Measurements from ENCODE around the gene AGR3.

Gene AGR3

GRCh38 chr7:16889305-16889704 lies 7.5 kb upstream of the AGR3 start:
- TF ChIP-seq BHLHE40 (IDR thresholded peaks at IDR 0.05; ENCODE audit: borderline replicate concordance) (no peak), ELF4 (IDR thresholded peaks at IDR 0.05) (no peak), FOXA1 (IDR thresholded peaks at IDR 0.05) (no peak), HDGF (IDR thresholded peaks at IDR 0.05; ENCODE audit: borderline replicate concordance) (no peak), TARDBP (IDR thresholded peaks at IDR 0.05) (no peak), FOXM1 (IDR thresholded peaks at IDR 0.05; ENCODE audit: borderline replicate concordance) (no peak), SUZ12 (IDR thresholded peaks at IDR 0.05) (no peak), NFRKB (IDR thresholded peaks at IDR 0.05) (no peak), SP1 (IDR thresholded peaks at IDR 0.05) (no peak), LEF1 (IDR thresholded peaks at IDR 0.05; ENCODE audit: borderline replicate concordance) (no peak), PKNOX1 (IDR thresholded peaks at IDR 0.05) (no peak), ZNF384 (IDR thresholded peaks at IDR 0.05) (no peak), ARNT (IDR thresholded peaks at IDR 0.05) (no peak), CTBP1 (IDR thresholded peaks at IDR 0.05; ENCODE audit: borderline replicate concordance) (no peak)
- CTCF ChIA-PET = interaction anchor here (0.6 to 1.0 kb wide), 3 partner anchors 25 to 182 kb away, joined by 3 read pairs; no protein-coding TSS in a partner anchor
- DNase-seq (ENCODE audit: extremely low spot score) = no peak
- POLR2A ChIA-PET = no interaction called here

GRCh38 chr7:16883918-16884317 lies 2.1 kb upstream of the AGR3 start:
- no peak for DNase-seq (ENCODE audit: extremely low spot score)
- CTCF ChIA-PET = no interaction called here

GRCh38 chr7:16880554-16880953 lies 1.2 kb downstream of the AGR3 start:
- CTCF ChIA-PET = no interaction called here
- POLR2A ChIA-PET = no interaction called here

More at GRCh38 chr7:16883918-16884317, 2.1 kb upstream of the AGR3 start:
- TF ChIP-seq FOXM1 (IDR thresholded peaks at IDR 0.05; ENCODE audit: borderline replicate concordance) (no peak), SUZ12 (IDR thresholded peaks at IDR 0.05) (no peak)
- POLR2A ChIA-PET = no interaction called here

GRCh38 chr7:16879181-16879580 lies 2.6 kb downstream of the AGR3 start:
- ChIA-PET CTCF (no interaction called here), POLR2A (no interaction called here)
- TF ChIP-seq NFRKB (IDR thresholded peaks at IDR 0.05) = no peak
- no peak for TF ChIP-seq SUZ12 (IDR thresholded peaks at IDR 0.05)
- no peak for TF ChIP-seq BHLHE40 (IDR thresholded peaks at IDR 0.05; ENCODE audit: borderline replicate concordance)
- TF ChIP-seq ARNT (IDR thresholded peaks at IDR 0.05) = no peak
- TF ChIP-seq HDGF (IDR thresholded peaks at IDR 0.05; ENCODE audit: borderline replicate concordance) = no peak
- TF ChIP-seq L3MBTL2 (conservative IDR thresholded peaks at IDR 0.05) = no peak
- TF ChIP-seq ZNF384 (IDR thresholded peaks at IDR 0.05) = no peak
- no peak for TF ChIP-seq FOXM1 (IDR thresholded peaks at IDR 0.05; ENCODE audit: borderline replicate concordance)
- TF ChIP-seq TARDBP (IDR thresholded peaks at IDR 0.05) = no peak
- DNase-seq (ENCODE audit: extremely low spot score) = no peak

More at GRCh38 chr7:16880554-16880953, 1.2 kb downstream of the AGR3 start:
- DNase-seq (ENCODE audit: extremely low spot score) = no peak
- TF ChIP-seq CTBP1 (IDR thresholded peaks at IDR 0.05; ENCODE audit: borderline replicate concordance) = no peak
- no peak for TF ChIP-seq LEF1 (IDR thresholded peaks at IDR 0.05; ENCODE audit: borderline replicate concordance)
- TF ChIP-seq ARNT (IDR thresholded peaks at IDR 0.05) = no peak
- TF ChIP-seq NFRKB (IDR thresholded peaks at IDR 0.05) = no peak
- TF ChIP-seq PKNOX1 (IDR thresholded peaks at IDR 0.05) = no peak
- TF ChIP-seq ZNF384 (IDR thresholded peaks at IDR 0.05) = no peak
- TF ChIP-seq SUZ12 (IDR thresholded peaks at IDR 0.05) = no peak
- no peak for TF ChIP-seq TARDBP (IDR thresholded peaks at IDR 0.05)

- TF ChIP-seq SP1 (IDR thresholded peaks at IDR 0.05) (no peak), TARDBP (IDR thresholded peaks at IDR 0.05) (no peak), LEF1 (IDR thresholded peaks at IDR 0.05; ENCODE audit: borderline replicate concordance) (no peak), FOXA1 (IDR thresholded peaks at IDR 0.05) (no peak), NFRKB (IDR thresholded peaks at IDR 0.05) (no peak), BHLHE40 (IDR thresholded peaks at IDR 0.05; ENCODE audit: borderline replicate concordance) (no peak), ZNF384 (IDR thresholded peaks at IDR 0.05) (no peak), CTBP1 (IDR thresholded peaks at IDR 0.05; ENCODE audit: borderline replicate concordance) (no peak), HDGF (IDR thresholded peaks at IDR 0.05; ENCODE audit: borderline replicate concordance) (no peak), ELF4 (IDR thresholded peaks at IDR 0.05) (no peak), FOXM1 (IDR thresholded peaks at IDR 0.05; ENCODE audit: borderline replicate concordance) (no peak), ARNT (IDR thresholded peaks at IDR 0.05) (no peak), FOXK2 (IDR thresholded peaks at IDR 0.05) (no peak), SUZ12 (IDR thresholded peaks at IDR 0.05) (no peak)
- CTCF ChIA-PET = no interaction called here
- DNase-seq (ENCODE audit: extremely low spot score) = no peak
- POLR2A ChIA-PET = no interaction called here
Measured at GRCh38 chr7:16875861-16876260, 5.9 kb downstream of the AGR3 start.

GRCh38 chr7:16874066-16874465 lies 7.7 kb downstream of the AGR3 start:
- POLR2A ChIA-PET = no interaction called here
- CTCF ChIA-PET = no interaction called here
- DNase-seq (ENCODE audit: extremely low spot score) = no peak
- no peak for TF ChIP-seq FOXA1 (IDR thresholded peaks at IDR 0.05)
- no peak for TF ChIP-seq LEF1 (IDR thresholded peaks at IDR 0.05; ENCODE audit: borderline replicate concordance)
- TF ChIP-seq FOXK2 (IDR thresholded peaks at IDR 0.05) = no peak
- no peak for TF ChIP-seq BHLHE40 (IDR thresholded peaks at IDR 0.05; ENCODE audit: borderline replicate concordance)
- TF ChIP-seq ZNF384 (IDR thresholded peaks at IDR 0.05) = no peak
- no peak for TF ChIP-seq TARDBP (IDR thresholded peaks at IDR 0.05)
- no peak for TF ChIP-seq HDGF (IDR thresholded peaks at IDR 0.05; ENCODE audit: borderline replicate concordance)
- no peak for TF ChIP-seq SUZ12 (IDR thresholded peaks at IDR 0.05)
- no peak for TF ChIP-seq CTBP1 (IDR thresholded peaks at IDR 0.05; ENCODE audit: borderline replicate concordance)
- TF ChIP-seq NFRKB (IDR thresholded peaks at IDR 0.05) = no peak
- TF ChIP-seq L3MBTL2 (conservative IDR thresholded peaks at IDR 0.05) = no peak
- TF ChIP-seq PKNOX1 (IDR thresholded peaks at IDR 0.05) = no peak
- TF ChIP-seq FOXM1 (IDR thresholded peaks at IDR 0.05; ENCODE audit: borderline replicate concordance) = no peak
- no peak for TF ChIP-seq ARNT (IDR thresholded peaks at IDR 0.05)
- no peak for TF ChIP-seq SP1 (IDR thresholded peaks at IDR 0.05)
- no peak for TF ChIP-seq ELF4 (IDR thresholded peaks at IDR 0.05)
